WERI-Rb-1 (cell line): ENCODE data around the gene PRKAG2.

Experiments used
- DNase-seq: peaks from one replicate; pipeline ENCODE4 v3.0.0-alpha.2; 2020
- H3K27ac ChIP-seq: fragments of 250-450 bp; sonication (Bioruptor Pico); 2 replicates; pipeline ENCODE4 v1.5.1; 2020; ENCODE audit warnings: mild to moderate bottlenecking, moderate library complexity
- H3K27me3 ChIP-seq: fragments of 250-450 bp; sonication (Bioruptor Pico); 2 replicates; pipeline ENCODE4 v1.5.1; 2021; ENCODE audit warnings: mild to moderate bottlenecking, low read depth, moderate library complexity; ENCODE audit not compliant: insufficient read depth, severe bottlenecking
- H3K36me3 ChIP-seq: fragments of 250-450 bp; sonication (Bioruptor Pico); 2 replicates; pipeline ENCODE4 v1.5.1; 2020; ENCODE audit warnings: mild to moderate bottlenecking, moderate library complexity
- H3K4me3 ChIP-seq: 2 replicates; pipeline ENCODE4 v1.5.1; 2011; ENCODE audit warnings: low read depth, mild to moderate bottlenecking, control low read depth, low read length
- H3K9me3 ChIP-seq: fragments of 250-450 bp; sonication (Bioruptor Pico); 2 replicates; pipeline ENCODE4 v1.5.1; 2021; ENCODE audit warnings: mild to moderate bottlenecking, moderate library complexity; ENCODE audit not compliant: severe bottlenecking
- TF ChIP-seq, protein P1 (sequence below): IDR thresholded peaks from 2 replicates; pipeline ENCODE4 v1.5.1; 2011; ENCODE audit warnings: low read depth, mild to moderate bottlenecking, control low read depth, inconsistent platforms, low read length

The PRKAG2 gene

DNA sequence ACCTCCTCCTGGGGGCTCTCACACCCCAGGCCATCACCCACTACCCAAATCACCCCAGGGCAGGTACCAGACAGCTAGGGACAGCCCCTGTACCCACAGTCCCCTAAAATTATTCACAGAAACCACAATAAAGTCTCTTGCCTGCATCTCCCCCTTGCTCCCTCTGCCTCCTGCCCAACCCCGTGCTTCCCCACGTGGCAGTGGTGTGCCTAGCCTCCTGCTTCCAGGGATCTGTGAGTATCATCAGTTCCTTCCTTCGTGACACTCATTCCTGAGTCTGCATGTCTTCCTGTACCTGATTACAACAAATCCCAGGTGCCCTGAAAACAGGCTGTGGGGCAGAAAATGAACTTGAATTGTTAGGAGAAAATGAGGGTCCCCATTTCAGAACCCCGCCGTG, 61.5 kb downstream of the PRKAG2 start:
- TF ChIP-seq, protein P1, sequence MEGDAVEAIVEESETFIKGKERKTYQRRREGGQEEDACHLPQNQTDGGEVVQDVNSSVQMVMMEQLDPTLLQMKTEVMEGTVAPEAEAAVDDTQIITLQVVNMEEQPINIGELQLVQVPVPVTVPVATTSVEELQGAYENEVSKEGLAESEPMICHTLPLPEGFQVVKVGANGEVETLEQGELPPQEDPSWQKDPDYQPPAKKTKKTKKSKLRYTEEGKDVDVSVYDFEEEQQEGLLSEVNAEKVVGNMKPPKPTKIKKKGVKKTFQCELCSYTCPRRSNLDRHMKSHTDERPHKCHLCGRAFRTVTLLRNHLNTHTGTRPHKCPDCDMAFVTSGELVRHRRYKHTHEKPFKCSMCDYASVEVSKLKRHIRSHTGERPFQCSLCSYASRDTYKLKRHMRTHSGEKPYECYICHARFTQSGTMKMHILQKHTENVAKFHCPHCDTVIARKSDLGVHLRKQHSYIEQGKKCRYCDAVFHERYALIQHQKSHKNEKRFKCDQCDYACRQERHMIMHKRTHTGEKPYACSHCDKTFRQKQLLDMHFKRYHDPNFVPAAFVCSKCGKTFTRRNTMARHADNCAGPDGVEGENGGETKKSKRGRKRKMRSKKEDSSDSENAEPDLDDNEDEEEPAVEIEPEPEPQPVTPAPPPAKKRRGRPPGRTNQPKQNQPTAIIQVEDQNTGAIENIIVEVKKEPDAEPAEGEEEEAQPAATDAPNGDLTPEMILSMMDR = no peak
- Histone ChIP-seq H3K27me3 (no peaks in the 10 kb centered on the region), H3K36me3 (no peaks in the 10 kb centered on the region), H3K4me3 (no peak overlapping the region), H3K9me3 (no peaks in the 10 kb centered on the region), H3K27ac (no peak overlapping the region)
- DNase-seq = no peak

DNA sequence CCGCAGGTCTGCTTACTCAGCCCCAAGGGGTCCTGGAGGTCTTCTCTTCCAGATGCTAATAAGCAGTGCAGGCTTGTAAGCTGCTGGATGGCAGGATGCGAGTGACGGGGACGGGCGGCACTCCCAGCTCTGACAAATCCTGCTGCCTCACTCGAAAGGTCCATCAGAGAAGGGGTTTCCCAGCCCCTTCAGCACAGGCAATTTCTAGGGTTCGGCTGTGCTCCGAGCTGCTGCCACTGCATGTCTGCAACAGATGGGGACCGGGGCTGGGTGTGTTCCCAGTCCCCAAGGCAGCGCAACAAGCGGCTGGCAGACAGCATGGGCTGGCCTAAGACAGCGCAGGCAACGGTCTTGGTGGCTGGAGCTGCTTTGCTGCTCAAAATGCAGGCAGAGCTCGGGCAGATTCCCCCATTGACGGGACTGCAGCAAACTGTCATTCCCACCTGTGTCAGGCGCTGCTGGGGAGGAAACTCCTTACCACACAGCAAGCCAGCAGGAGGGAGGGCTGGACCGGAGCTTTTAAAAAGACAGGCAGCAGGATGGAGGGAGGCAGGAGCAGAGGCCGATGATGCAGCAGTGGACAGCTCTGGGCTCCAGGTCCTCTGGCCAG, 62.4 kb downstream of the PRKAG2 start:
- no peak for DNase-seq
- Histone ChIP-seq H3K4me3 (no peak overlapping the region), H3K27ac (no peak overlapping the region), H3K27me3 (no peaks in the 10 kb centered on the region), H3K9me3 (no peaks in the 10 kb centered on the region), H3K36me3 (no peaks in the 10 kb centered on the region)
- TF ChIP-seq, protein P1 = no peak

DNA sequence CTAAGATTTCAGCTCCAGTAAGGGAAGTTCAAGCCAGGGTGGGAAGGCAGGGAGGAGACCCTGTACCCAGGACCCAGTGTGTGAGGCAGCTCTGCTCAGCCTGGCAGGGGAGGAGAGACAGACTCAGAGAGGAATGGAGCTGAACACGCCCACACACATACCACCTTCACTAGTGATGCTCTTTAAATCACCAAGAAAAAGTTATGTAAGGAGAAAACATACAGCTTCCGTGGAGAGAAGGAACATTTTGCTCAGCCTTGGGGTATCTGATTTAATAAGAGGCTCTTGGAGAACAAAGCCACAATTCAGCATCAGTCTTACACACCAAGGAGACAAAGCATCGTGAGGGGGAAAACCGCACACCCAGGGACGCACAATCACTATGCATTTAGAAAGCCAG, 62.9 kb downstream of the PRKAG2 start:
- Histone ChIP-seq H3K36me3 (no peaks in the 10 kb centered on the region), H3K4me3 (no peak overlapping the region), H3K27ac (no peak overlapping the region), H3K9me3 (no peaks in the 10 kb centered on the region), H3K27me3 (no peaks in the 10 kb centered on the region)
- no peak for DNase-seq
- TF ChIP-seq, protein P1 = no peak

DNA sequence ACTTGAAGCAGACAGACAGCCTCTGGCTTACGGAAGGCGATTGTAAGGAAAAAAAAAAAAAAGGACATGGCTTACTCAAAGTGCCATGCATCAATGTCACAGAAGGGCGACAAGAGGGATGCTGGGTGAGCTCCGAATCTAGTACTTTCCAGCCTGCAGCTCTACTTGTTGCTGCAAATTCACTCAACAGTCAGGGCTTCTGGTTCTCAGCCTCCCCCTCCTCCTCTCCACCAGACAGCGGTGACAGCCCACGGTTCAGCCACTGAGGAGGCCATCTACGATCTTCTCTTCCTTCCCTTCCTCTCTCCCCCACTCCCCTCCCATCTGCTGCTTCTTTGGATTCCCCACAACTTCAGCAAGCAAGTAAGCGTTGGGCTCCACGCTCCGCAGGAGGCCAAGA, 63.5 kb downstream of the PRKAG2 start:
- Histone ChIP-seq H3K36me3 (no peaks in the 10 kb centered on the region), H3K9me3 (no peaks in the 10 kb centered on the region), H3K27ac (no peak overlapping the region), H3K27me3 (no peaks in the 10 kb centered on the region), H3K4me3 (no peak overlapping the region)
- TF ChIP-seq, protein P1 = no peak
- DNase-seq = no peak

DNA sequence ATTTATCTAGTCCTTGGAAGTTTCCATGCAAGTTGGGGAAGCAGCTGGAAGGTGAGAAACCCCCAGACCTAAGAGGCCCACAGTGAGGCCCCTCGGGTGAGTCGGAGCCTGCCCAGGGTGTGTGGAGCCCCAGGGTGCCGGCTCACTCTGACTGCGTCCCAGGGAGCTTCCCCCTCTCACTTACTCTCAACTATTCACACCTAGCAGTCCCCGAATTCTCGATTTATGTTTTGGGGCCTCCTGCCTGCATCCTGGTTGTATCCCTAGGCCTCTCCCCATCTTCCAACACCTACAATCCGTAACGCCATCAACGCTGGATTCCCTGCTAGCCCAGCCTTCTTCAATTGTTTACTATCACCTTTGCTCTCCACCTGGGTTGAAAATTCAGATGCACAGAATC, 63.9 kb downstream of the PRKAG2 start:
- H3K4me3 ChIP-seq = no peak overlapping the region
- H3K27me3 ChIP-seq = no peaks in the 10 kb centered on the region
- DNase-seq = no peak
- TF ChIP-seq, protein P1 = no peak
- H3K27ac ChIP-seq = no peak overlapping the region
- no peaks in the 10 kb centered on the region for H3K36me3 ChIP-seq
- H3K9me3 ChIP-seq = no peaks in the 10 kb centered on the region

DNA sequence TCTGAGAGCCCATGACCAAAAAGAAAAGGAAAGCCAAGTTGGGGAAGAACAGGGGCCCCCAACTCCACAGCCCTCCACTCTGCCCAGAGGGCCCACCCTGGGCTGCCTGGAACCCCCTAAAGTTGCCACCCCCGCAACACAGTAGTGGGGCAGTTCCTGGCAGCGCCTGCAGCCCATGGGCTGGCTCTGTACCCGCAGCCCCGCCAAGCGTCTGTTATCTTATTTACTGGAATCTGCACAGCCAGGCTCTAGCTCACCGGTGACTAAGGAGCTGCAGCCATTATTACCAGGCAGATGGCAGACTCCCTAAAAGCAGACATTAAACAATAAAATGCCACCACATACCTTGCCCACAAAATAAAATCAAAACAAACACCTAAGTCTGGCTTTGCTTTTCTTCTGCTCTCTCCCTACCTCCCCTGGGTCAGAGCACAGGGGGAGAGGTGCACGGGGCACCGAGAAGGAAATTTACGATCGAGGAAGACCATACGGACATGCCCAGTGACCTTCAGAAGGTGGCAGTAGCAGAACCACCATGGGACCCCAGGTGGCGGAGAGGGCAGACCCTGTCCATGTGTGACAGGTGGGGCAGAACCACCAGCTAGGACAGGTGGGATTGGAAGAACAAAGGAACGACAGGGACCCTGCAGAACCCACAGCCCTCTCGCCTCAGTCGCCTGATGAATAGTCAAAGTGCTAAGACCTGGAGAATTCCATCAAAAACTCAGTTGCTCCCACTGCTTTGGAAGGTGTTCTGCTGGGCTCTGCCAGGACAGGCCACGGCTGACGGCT, 66.3 kb downstream of the PRKAG2 start:
- Histone ChIP-seq H3K27me3 (no peaks in the 10 kb centered on the region), H3K4me3 (no peak overlapping the region), H3K9me3 (no peaks in the 10 kb centered on the region), H3K27ac (no peak overlapping the region), H3K36me3 (no peaks in the 10 kb centered on the region)
- DNase-seq = no peak
- TF ChIP-seq, protein P1 = no peak
